CD4-positive, alpha-beta T cell treated with Interferon gamma for 1 hour (primary cell): ENCODE data around the gene ZC3H12D.
"Not testable (repeated sequence)": the region's sequence is repeated elsewhere in the genome, so short reads cannot be mapped to it uniquely, and the experiment has no call there.

ENCODE experiments used
- DNase-seq: peaks from one replicate; pipeline ENCODE4 v3.0.0-alpha.2; 2020

Gene ZC3H12D

DNA sequence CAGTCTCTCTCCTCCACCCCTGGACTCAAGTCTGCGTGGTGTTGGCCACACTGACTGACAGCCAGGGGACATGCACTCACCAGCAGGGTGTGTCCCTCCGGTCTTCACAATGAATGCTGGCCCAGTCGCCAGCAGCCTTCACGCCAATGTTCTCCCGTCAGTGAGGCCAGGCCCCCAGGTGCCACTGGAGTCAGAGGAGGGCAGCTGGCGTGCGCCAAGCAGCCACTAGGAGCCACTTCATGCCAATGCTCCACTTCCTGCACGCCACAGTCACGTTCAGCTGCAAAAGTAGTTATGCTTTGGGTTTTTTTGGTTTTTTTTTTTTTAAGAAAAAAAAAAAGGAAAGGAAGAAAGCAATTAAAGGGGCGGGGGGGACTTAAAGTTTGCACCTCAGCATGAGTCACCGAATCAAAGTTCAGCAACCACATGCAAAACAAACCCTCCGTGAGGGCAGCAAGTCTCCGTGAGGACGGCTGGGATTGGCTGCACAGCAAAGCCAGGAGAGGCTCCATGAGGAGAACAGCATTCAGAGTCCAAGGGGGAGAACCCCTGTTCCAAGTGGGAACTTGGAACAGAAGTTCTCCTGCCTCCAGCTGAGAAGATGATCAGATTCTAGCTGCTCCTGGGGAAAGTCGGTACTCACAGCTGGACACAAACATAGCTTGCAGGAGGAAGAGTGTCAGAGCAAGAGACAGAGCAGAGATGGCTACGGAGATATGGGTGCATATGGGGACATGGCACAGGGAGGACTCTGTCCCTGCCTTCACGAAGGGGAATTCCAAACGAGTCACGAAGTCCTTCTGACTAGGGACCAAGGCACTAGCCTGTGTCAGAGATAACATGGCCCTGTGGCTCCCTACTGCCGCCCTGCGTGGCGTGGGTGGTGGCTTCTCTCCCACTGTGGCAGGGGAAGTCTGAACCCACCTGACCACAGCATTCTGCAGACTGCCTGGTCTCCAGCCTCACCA is at the start of gene ZC3H12D:
TSS of gene ZC3H12D (minus strand) at position 282 of the 968 bp plus-strand sequence. CDS start 10,471 bp downstream, outside the sequence.
- peak; percentile 87 for DNase-seq

DNA sequence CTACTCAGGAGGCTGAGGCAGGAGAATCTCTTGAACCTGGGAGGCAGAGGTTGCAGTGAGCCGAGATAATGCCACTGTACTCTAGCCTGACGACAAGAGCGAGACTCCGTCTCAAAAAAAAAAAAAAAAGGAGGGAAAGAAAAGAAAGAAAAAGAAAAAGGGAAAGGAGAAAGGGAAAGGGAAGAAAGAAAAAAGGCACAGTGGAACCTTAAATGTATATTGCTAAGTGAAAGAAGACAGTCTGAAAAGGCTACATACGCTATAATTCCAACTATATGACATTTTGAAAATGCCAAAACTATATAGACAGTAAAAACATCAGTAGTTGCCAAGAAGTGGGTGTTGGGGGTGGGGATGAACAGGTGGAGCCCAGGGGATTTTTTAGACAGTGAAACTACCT is 44.8 kb upstream of the ZC3H12D start:
- DNase-seq = no peak

DNA sequence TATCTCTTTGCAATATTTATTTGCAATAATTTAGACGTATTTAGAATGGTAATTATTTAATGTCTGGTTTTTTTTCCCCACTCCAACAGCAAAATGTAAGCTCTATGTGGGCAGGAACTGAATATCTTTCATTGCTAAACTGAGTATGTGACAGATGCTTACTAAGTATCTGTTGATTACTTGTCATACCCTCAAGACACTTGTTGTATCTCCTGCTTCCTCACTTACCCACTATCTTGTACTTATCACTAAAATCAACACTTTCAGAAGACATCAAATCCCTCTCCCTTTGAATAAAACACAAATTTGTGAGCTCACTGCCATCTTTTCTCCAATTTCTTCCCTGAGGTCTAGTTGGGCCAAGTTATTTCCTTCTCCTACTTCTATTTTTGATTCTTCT is 30.7 kb upstream of the ZC3H12D start:
- no peak for DNase-seq

DNA sequence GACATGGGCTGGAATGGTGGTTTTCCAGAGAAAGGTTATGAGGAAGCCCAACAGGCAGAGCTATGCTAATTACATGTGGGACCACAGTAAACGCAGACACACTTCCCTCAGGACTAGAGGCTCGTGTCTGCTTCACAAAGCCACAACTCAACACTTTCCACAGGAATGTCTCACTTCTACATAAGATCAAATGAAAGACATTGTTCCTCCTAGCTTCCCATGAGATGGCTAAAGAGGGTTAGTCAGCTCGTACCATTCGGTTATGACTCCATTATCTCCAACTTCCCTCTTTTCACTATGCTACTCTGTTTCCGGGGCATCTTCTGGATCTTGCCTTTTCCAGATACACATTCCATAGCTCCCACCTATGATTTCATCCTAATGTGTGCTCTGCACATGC is 29.1 kb upstream of the ZC3H12D start:
- no peak for DNase-seq

DNA sequence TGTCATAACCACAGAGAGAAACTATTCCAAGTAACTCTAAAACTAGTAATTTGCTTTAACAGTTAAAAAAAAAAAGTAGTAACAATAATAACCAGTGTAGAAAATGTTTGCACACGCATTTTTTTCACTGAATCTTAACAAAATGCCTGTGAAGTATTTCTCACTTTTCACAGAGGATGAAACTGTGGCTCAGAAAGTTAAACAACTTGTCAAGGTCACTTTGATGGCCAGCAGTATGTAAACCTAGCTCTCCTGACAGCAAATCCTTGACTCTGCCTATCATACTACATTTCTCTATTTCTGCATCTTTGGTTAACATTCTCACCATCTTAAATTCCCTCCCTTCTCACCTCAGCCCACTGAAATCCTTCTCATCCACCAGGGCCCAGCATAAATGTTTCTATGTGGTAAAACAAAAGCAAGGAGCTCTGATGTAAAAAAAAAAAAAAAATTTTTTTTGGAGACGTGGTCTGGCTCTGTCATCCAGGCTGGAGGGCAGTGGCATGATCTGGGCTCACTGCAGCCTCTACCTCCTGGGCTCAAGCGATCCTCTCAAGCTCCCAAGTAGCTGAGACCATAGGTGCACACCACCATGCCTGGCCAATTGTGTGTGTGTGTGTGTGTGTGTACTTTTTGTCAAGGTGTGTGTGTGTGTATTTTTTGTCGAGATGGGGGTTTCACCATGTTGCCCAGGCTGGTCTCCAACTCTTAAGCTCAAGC is 26.1 kb upstream of the ZC3H12D start:
- no peak for DNase-seq

DNA sequence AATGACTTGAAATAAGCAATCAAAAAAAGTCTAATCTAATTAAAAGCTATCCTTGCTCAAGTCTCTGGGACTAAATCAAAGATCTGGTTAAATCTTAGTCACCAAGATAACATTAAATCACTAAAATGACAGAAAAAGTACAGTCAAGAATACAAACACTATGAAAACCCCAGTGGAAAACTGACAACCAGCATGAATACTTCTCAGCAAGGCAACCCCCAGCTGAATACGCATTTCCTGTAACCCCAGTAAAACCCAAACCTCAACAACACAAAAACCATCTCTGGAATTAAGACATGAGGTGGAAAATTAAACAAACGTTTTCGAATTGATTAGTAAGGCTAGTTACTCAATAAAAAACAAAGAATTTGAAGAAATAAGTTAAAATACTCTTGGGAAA is 23.7 kb upstream of the ZC3H12D start:
- peak; percentile 52 for DNase-seq

DNA sequence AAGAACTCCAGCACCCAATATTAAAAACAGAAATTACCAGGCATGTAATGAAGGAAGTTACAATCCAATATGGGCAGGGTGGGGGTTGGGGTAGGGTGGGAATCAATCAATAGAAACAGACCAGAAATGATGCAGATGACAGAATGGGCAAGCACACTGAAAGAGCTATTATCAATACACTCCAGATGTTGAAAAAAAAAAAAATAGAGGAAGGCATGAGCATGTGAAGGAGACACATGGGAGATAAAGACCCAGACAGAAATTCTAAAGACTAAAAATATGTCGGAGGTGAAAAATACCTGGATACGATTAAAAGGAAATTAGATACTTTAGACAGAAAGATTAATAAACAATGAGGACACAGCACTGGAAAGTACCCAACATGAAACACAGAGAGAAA is 19.1 kb upstream of the ZC3H12D start:
- no peak for DNase-seq

DNA sequence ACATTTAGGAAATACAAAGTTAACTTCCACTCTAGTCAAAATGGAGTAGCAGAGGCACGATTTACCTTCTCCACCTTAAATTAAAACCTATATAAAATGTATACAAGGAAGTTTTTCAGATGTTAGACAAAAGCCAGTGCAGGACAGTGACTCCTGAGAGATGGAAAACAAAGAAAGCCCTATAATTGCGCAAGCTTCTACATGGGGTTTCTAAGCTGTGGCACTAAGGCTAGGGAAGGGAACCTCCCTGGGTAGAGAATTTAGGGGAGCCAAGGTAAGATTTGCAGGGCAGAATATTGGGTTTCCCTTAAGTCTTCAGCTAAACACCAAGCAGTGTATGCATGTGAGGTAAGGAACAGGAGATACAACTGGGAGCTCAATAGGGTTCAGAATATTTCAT is 18.5 kb upstream of the ZC3H12D start:
- no peak for DNase-seq

DNA sequence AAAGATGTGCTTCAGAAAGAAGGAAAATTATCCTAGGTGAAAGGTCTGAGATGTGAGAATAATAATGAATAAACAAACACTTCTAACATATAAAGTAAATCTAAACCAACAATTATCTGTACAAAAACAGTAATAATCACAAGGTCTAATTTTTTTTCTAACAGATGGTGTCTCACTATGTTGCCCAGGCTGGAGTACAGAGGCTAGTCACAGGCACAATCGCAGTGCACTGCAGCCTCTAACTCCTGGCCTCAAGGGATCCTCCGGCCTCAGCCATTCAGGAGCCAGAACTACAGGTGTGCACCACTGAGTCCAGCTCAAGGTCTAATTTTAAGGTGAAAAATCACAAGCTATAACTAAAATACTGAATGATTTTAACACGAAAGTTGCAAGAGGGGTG is 17.0 kb upstream of the ZC3H12D start:
- no peak for DNase-seq

DNA sequence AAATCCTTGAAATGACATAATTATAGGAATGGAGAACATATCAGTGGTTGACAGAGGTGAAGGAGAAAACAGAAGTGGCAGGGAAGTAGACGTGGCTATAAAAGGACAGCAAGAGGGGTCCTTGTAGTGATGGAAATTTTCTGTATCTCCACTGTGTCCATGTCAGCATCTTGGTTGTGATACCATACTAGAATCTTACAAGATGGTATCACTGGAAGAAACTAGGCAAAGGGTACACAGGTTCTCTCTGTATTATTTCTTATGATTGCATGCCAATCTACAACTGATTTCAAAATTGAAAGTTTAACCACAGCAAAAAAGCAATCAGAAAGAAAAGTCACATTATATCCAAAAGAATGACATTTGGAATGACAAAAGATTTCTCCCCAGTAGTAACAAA is 16.4 kb upstream of the ZC3H12D start:
- DNase-seq = no peak

DNA sequence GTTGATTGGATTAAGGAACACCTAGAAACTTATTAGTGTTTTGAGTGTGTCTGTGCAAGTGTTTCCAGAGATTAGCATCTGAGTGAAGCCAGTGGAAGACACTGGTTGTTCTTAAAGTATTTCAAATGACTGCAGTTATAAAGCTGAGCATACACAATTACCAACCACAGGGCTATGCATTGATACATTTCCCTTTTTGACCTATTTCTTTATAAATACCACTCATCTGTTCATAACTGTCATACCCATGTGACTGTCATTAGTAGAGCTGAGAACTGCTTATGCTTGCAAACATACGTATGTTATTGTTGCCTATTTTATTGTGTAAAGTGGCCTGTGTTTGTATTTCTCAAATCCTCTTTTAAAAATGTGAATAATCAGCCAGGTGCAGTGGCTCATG is 15.3 kb upstream of the ZC3H12D start:
- no peak for DNase-seq

DNA sequence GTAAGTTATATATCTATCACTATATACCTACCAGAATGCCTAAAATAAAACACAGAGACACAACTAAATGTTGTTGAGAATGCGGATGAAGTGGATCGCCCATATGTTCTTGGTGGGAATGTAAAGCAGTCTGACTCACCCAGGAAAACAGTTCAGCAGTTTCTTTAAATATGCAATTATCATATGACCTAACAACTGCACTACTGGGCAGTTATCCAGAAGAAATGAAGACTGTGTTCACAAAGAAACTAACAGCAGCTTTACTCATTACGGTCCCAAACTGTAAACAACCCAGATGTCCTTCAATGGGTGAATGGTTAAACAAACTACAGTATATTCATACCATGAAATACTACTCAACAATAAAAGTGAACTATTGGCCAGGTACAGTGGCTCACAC is 14.3 kb upstream of the ZC3H12D start:
- DNase-seq = no peak

DNA sequence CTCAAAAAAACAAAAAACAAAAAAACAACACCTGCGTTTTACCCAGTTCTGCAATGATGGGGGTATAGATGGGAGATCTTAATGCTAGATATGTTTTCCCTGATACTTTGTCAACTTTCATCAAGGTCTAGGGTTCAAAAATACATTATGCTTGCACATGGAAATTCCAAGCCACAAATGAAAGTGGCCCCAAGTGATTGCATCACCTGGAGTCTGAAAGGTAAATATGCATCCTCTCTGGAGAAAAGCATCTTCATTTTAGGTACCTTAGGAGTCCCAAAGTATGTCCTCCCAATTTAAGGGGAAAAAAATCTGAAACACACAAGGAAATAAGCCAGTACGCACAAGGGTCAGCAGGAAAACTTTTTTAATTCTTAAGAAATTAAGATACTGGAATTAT is 12.6 kb upstream of the ZC3H12D start:
- DNase-seq = no peak

DNA sequence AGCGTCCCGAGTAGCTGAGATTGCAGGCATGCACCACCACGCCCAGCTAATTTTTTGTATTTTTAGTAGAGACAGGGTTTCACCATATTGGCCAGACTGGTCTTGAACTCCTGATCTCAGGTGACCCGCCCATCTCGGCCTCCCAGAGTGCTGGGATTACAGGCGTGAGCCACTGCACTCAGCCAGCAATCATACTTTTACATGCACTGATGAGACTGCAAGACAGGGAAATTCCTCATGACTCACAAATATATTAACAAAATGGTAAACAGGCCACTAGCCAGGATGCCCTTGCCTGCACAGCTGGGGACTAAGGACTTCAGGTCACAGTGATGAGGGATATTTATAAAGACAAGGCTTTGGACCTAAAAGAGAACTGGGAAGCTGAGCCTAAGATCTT is 11.8 kb upstream of the ZC3H12D start:
- not testable (repeated sequence) for DNase-seq

DNA sequence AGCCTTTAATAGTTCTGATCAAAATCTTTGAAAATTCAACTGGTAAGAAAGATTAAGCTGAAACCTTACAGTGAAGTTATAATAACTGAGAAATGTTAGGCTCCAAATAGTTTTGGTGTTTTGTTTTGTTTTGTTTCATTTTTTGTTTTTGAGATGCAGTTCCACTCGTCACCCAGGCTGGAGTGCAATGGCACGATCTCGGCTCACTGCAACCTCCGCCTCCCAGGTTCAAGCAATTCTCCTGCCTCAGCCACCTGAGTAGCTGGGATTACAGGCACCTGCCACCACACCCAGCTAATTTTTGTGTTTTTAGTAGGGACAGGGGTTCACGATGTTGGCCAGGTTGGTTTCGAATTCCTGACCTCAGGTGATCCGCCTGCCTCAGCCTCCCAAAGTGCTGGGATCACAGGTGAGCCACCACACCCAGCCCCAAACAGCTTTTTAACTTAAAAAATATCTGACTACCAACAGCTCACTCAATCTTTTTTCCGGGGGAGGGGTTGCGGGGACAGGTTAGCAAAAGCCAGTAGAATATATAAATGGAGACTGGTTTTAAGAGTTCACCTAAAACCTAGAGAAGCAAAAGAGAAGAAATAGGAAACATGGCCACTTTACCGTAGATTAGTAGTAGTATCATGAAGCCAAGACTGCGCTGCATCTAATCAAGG is 10.7 kb upstream of the ZC3H12D start:
- peak; percentile 37 for DNase-seq

DNA sequence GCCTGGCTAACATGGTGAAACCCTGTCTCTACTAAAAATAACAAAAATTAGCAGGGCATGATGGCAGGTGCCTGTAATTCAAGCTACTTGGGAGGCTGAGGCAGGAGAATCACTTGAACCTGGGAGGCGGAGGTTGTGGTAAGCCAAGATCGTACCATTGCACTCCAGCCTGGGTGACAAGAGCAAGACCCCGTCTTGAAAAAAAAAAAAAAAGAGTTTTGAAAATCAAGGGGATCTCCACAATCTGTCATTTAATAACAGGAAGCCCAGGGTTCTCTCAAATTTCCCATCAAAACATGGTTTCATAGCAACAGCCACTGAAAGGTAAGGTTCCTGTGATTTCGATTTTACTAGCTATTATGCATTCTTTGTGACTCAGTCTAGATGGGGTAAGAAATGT is 10.0 kb upstream of the ZC3H12D start:
- peak; percentile 80 for DNase-seq

DNA sequence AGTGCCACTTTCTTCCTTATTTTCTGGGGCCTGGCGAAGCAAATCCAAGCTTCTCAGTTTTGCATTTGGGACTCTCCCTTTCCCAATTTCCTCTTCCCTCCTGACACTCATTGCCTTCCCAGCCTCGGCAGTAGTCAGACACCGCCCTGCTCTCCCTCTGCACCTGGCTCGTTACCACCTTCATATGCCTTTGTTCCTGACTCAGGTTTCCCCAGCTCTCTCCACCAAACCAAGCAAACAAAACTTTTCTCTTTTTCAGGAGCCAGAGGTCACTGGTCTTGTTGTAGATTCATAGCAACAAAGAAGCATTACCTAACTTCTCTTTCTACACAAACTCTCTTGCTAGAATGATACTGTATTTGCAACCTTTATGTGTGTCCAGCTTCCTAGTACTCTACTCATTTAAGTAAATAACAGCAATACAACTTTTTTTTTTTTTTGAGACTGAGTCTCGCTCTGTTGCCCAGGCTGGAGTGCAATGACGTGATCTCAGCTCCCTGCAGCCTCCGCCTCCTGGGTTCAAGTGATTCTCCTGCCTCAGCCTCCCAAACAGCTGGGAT is 9.0 kb upstream of the ZC3H12D start:
- no peak for DNase-seq

DNA sequence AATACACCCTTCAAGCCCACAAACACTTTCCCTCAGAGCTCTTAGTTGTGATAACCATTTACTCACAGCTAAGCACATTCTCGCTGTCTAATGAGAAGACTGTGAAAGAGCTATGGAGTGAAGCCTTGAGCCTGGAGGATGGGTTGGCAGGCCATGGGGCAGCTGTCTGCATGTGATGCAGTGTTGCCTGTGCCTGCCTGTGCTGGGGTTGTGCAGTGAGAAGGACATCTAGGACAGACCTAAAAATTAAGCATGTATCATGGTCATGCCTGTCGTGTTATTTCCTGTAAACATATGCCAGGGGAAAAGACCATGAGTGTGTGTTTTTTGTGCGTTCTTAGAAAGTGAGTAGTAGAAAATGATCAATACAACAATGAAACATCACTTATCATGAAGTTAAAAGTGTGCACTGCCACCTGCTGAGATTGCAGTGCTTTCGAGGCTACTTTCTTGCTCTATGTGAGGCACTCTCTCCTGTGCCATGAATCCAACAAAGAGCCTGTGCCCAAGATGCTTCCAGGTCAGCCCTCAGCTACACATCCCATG is 8.1 kb upstream of the ZC3H12D start:
- no peak for DNase-seq

DNA sequence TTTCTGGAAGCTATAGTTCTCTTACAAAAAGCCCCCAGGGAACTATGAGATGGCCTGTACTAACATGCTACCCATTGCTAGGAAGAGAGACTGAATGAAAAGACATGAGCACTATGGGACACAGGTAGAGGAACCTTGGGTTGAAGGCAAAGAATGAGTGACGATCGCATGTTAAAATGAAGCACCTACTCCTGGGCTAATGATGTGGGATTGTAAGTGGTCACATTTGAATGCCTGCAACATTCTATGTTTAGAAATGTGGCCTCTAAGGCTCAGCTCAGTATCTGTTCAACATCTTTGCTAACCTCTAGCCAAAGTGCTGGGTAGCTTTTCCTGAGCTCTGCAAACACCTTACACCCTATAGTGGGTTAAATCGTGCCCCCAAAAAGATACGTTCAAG is 5.2 kb upstream of the ZC3H12D start:
- DNase-seq = no peak

DNA sequence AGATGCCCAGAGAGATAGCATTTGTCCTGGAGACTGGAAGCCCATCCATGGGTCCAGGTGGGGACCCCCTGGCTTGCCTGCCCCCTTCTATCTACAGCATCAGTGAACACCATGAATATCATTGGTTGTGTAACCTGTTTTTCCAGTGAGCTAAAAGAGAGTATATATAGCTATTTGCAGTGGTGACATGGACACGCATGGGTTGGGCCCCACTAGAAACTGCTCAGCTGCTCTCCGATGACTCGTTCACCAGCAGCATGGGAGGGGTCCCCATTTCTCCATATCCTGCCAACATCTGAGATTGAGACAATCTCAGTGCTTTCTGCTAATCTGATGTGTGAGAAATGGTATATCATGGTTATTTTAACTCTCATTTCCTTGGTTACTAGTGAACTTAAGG is 4.0 kb upstream of the ZC3H12D start:
- peak; percentile 73 for DNase-seq

DNA sequence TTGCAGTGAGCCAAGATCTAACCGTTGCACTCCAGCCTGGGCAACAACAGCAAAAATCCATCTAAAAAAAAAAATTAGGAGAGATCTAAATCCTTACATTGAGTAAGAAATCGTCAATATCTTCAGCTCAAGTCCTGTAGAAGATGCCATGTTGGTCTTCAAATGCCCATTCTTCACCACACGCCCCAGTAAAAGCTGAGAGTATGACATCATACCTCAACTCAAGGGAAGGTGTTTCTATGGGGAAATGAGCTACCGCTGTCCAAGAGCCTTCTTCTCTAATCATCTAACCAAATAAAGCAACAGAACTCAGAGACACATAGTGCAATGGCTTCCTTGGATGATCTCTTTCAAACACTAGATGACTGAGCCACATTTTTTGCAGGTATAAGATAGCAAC is 2.5 kb upstream of the ZC3H12D start:
- no peak for DNase-seq

DNA sequence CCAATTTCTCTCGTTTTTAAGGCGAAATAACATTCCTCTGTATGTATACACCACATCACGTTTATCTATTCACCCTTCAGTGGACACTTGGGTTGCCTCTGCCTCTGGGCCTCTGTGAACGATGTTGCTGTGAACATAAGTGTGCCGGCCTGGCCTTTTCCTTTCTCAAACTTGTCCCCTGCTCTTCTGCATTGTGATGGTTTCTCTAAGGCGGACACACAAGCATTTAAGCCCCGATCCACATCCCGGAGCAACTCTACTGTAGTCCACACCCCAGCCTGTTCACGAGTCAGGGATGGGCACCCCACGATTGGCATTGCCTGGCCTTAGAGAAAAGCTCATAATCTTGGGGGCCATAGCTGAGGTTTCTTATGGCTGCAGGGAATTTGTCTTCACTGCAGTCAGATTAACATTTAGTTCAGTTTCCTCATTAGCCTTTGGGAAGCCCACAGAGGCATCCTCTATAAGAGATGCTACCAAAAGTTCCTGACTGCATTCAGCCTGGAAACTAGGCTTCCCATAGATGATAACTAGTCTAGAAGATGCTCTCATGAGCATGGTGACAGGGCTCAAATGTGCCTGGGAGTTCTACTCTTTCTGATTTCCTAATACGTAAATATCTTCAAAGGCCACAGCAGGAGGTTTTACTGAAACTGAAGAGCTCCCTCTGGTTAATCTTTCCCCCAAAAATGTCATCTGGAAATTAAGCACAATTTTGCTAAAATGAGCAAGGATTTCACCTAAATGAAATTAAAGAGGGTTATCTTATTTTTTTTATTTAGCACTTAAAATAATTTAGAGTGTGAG is 762 bp downstream of the ZC3H12D start:
- DNase-seq = no peak
